G401 (cell line): ENCODE data around the gene GCLC. TPM values are rescaled to one million over a fixed set of nuclear protein-coding genes. Genes with fewer than 3 reads are reported as not detected.
"Not testable (repeated sequence)": the region's sequence is repeated elsewhere in the genome, so short reads cannot be mapped to it uniquely, and the experiment has no call there.

Experiments
- DNase-seq: peaks from one replicate; pipeline ENCODE4 v3.0.0-alpha.2; 2015; ENCODE audit warnings: low spot score
- in situ Hi-C: cut with HindIII; loops from 2 replicates; pipeline ENCODE4 v1.10.0; 2016; ENCODE audit warnings: low sequenced_read_pairs, mixed read lengths
- total RNA-seq: library from RNA; depleted of rRNA; stranded (reverse); fragments of >200 nt; shearing (Covaris generic); gene quantifications from 2 replicates; pipeline ENCODE4 v1.2.3, GENCODE V29; 2014

Gene GCLC
- total RNA-seq, 1 experiment from 2014 or later: 17.2 TPM

DNA sequence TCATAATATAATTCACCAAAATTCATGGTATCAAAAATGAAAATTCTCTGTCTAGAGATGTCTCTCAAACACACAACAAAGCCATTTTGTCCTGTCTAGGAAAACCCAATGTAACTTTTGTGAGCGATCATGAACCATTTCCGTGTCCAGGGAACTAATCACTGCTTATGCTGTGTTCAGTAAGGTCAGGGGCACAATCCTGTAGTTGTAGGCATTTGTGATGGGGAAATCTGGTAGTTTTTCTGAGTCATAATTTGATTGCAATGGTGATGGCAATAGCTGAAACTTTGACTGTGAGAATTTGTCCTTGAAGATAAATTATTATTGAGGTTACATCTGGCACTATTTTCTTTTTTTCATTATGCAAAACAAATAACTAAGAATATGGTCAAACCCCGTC, 21.0 kb upstream of the GCLC start:
- in situ Hi-C loops: no loop called here
- DNase-seq: no peak

GRCh38 chr6:53564401-53565065, 19.6 kb upstream of the GCLC start:
- DNase-seq: no peak
- in situ Hi-C loops: no loop called here

DNA sequence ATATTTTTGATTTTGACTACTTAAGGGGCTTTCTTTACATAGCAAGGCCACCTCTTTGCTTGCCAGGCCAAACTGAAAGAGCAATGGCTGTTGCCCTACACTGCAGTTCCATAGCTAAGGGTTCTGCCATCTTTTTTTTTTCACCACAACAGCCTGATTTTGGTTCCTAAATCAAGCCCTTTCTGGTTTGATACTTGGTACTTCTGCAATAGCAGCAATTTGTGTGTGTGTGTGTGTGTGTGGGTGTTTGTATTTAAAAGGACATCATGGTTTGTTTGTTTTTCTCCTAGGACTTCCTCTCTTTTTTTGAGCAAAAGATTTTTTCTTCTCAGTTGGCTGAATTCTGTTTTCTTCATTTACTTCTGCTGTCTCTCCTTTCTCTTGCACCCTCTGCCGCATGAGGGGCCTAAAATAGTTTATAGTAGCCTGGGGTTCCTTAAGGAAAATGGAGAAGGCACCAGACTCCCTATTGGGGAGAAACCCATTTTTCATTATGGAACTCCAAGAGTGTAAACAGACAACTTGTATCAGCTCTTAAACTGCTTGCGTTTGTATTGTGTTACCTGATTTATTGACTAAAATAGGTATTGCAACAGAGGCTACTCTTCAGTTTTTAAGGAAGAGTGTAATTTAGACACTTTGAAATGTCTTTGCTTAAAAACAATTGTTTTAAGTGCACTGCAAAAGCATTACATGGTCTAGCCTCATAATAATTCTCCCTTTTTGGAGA, 12.2 kb upstream of the GCLC start:
- no peak for DNase-seq
- in situ Hi-C loops: no loop called here

DNA sequence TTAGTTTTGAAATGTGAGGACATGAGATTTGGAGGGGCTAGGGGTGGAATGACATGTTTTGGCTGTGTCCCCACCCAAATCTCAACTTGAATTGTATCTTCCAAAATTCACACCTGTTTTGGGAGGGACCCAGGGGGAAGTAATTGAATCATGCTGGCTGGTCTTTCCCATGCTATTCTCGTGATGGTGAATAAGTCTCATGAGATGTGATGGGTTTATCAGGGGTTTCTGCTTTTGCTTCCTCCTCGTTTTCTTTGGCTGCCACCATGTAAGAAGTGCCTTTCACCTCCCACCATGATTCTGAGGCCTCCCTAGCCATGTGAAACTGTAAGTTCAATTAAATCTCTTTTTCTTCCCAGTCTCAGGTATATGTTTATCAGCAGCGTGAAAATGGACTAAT, 8.7 kb upstream of the GCLC start:
- DNase-seq, in situ Hi-C loops: not testable (repeated sequence)

- DNase-seq, in situ Hi-C loops: not testable (repeated sequence)
These were observed 6.8 kb upstream of the GCLC start for GRCh38 chr6:53551681-53552080.

GRCh38 chr6:53547811-53548496, 3.1 kb upstream of the GCLC start:
- in situ Hi-C loops: no loop called here
- DNase-seq: peak; percentile 93

GRCh38 chr6:53547166-53547810, 2.4 kb upstream of the GCLC start:
- no peak for DNase-seq
- in situ Hi-C loops: no loop called here

DNA sequence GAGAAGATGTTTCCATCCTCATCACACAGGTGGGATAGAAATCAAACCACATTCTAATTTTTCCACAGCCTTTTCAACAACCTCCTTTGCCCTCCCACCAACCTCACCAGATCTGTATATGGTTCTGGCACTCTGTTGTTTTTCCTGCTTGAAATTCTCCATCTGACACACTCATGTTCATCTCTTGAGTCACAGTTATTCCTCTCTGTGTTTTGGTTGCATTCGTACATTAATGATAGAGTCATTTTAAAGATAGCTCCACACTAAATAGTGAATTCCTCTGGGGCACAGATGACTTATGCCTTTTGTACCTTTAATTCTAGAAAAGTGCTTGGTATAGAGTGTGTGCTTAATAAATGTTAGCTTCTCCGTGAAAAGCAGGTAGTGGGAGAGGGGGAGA, 1.4 kb upstream of the GCLC start:
- DNase-seq: no peak
- in situ Hi-C loops: no loop called here

DNA sequence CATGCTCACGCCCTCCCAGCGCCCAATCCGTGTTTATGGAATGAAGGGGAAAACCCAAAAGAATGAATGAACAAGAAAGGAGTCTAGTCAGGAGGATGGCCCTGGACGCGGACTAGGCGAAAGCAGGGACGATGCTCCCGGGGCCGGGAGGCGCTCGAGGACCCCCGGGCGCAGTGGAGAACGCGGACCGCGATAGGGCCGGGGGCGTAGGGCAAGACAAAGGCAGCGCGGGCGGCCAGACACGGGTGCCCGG, 758 bp downstream of the GCLC start:
- DNase-seq: no peak
- in situ Hi-C loops: no loop called here

- in situ Hi-C loops: no loop called here
- DNase-seq: peak; percentile 52
These were observed 1.3 kb downstream of the GCLC start for GRCh38 chr6:53543359-53544216.

- in situ Hi-C loops: no loop called here
- DNase-seq: no peak
These were observed 3.0 kb downstream of the GCLC start for GRCh38 chr6:53541900-53542299.

DNA sequence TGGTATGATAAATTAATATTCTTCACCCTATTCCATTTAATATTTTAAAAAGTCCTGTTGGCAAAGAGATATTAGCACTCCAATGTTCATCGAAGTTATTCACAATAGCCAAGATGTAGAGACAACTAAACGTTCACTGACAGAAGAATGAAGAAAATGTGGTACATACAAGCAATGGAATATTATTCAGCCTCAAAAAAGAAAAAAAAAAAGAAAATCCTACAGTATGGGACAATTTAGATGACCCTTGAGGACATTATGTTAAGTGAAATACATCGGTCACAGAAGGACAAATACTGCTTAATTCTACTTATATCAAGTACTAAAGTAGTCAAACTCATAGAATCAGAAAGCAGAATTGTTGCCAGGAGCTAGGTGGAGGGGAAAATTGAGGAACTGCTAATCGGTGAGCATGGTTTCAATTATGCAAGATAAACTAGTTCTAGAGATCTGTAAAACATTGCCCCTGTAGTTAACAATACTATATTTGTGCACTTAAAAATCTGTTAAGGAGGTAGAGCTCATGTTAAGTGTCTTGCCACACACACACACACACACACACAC, 4.7 kb downstream of the GCLC start:
- DNase-seq: no peak
- in situ Hi-C loops: no loop called here

GRCh38 chr6:53539561-53539960, 5.3 kb downstream of the GCLC start:
- in situ Hi-C loops: no loop called here
- no peak for DNase-seq

DNA sequence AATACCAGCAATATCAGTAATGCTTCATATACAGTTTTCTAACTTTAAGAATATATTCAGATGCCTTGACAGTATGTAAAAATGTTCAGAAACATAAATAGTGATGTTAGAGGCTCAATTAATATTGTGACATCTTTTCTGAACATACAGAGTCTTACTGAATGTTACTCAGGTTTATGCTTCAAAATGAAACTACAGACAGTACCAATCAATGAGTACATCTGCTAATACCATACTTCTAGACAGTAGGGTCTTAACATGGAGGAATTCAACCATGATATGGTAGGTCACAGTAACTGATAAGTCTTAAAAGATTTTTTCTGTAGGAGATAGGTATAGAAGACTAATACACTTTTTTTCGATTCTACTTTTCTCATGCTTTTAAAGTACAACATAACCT, 8.3 kb downstream of the GCLC start:
- no peak for DNase-seq

GRCh38 chr6:53532942-53533341, 12.0 kb downstream of the GCLC start:
- in situ Hi-C loops: no loop called here
- DNase-seq: no peak

More for the DNA sequence above, 8.3 kb downstream of the GCLC start:
- in situ Hi-C loops: no loop called here

GRCh38 chr6:53532061-53532797, 12.7 kb downstream of the GCLC start:
- no peak for DNase-seq
- in situ Hi-C loops: no loop called here

DNA sequence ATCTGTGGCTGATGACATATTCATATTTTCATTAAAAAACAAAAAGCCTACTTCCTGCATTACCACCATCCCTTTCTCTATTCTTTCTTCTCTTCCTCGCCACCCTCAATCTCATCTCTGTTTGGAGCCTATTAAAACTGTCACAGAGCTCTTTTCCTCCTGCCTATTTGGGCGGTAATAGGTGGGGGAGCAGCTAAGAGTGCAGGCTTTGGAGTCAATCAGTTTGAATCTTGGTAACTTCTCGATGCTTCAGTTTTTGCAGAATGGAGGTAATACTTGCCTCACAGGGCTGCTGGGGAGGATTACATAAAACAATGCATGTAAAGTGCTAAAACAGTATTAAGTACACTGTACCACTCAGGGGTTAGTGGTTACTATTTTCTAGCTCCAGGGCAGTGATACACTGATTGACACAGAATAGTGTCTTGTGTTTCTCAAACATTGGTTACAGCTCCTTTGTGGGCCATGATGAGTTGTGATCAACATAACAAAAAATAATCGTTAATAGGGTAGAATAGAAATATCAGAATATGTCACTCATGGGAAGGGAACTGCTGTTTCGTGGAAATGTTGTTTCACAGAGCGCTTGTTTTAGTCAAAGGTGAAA, 14.0 kb downstream of the GCLC start:
- in situ Hi-C loops: no loop called here
- no peak for DNase-seq

DNA sequence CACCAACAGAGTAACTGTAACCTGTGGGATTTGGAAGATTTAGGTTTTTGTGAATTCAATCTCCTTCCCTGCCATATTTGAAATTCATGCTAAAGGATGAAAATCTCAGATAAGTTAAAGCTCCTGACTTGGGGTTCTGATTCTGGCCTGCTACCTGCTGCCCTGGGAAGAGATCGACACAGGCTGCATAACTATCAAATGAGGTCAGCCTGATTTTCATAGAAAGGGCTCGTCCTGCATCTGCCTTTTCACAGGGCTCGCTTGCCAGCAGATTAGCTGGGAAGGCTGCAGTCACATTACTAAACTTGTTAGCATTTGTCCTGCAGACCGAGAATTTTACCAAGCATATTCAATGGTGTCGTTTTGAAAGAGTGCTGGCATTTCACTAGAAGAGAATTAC, 14.6 kb downstream of the GCLC start:
- no peak for DNase-seq
- in situ Hi-C loops: no loop called here
